Osteoblast (primary cell): Measurements from ENCODE around the gene FCN3. TPM values are rescaled to one million over a fixed set of nuclear protein-coding genes. Genes with fewer than 3 reads are reported as not detected.

ENCODE experiments used
- DNase-seq: peaks from one replicate; pipeline ENCODE4 v3.0.0; 2011; ENCODE audit warnings: low spot score, mixed read lengths; ENCODE audit not compliant: insufficient read length; ENCODE audit errors: missing footprints
- H2AFZ ChIP-seq: 2 replicates; pipeline ENCODE4 v1.6.0; 2011; ENCODE audit warnings: mild to moderate bottlenecking, low read length
- H3K27ac ChIP-seq: 2 replicates; pipeline ENCODE4 v1.5.1; 2011; ENCODE audit warnings: mild to moderate bottlenecking, low read depth, low read length, moderate library complexity
- H3K27me3 ChIP-seq: 2 replicates; pipeline ENCODE4 v1.6.0; 2012; ENCODE audit warnings: mild to moderate bottlenecking, control low read depth, inconsistent platforms, low read length, moderate library complexity; ENCODE audit not compliant: insufficient read depth
- H3K36me3 ChIP-seq: 2 replicates; pipeline ENCODE4 v1.5.1; 2011; ENCODE audit warnings: mild to moderate bottlenecking, low read length, control low read depth, moderate library complexity; ENCODE audit not compliant: insufficient read depth
- H3K4me1 ChIP-seq: 2 replicates; pipeline ENCODE4 v1.5.1; 2011; ENCODE audit warnings: mild to moderate bottlenecking, low read length, control low read depth, moderate library complexity; ENCODE audit not compliant: insufficient read depth
- H3K4me2 ChIP-seq: 2 replicates; pipeline ENCODE4 v1.6.0; 2011; ENCODE audit warnings: mild to moderate bottlenecking, low read length; ENCODE audit not compliant: insufficient read depth
- H3K4me3 ChIP-seq: fragments of 200-600 bp; sonication (generic); 3 replicates; pipeline ENCODE4 v1.5.1; 2012; ENCODE audit warnings: mild to moderate bottlenecking, low read length, inconsistent platforms; ENCODE audit not compliant: insufficient read depth
- H3K79me2 ChIP-seq: 2 replicates; pipeline ENCODE4 v1.6.0; 2012; ENCODE audit warnings: mild to moderate bottlenecking, low read length, control low read depth, inconsistent platforms; ENCODE audit not compliant: insufficient read depth
- H3K9me3 ChIP-seq: 2 replicates; pipeline ENCODE4 v1.5.1; 2011; ENCODE audit warnings: low read depth, low read length, control low read depth
- H4K20me1 ChIP-seq: 2 replicates; pipeline ENCODE4 v1.6.0; 2012; ENCODE audit warnings: mild to moderate bottlenecking, low read length, control low read depth; ENCODE audit not compliant: insufficient read depth
- CTCF ChIP-seq: IDR thresholded peaks from 2 replicates; pipeline ENCODE4 v1.5.1; 2011; ENCODE audit warnings: mild to moderate bottlenecking, low read depth, low read length, moderate library complexity; ENCODE audit errors: extremely low read depth
- total RNA-seq: library from RNA; depleted of rRNA; stranded (reverse); fragments of >200 nt; gene quantifications from 2 replicates; pipeline ENCODE4 v1.2.3, GENCODE V29; 2012

Gene FCN3
- total RNA-seq, 1 donor: not detected

DNA sequence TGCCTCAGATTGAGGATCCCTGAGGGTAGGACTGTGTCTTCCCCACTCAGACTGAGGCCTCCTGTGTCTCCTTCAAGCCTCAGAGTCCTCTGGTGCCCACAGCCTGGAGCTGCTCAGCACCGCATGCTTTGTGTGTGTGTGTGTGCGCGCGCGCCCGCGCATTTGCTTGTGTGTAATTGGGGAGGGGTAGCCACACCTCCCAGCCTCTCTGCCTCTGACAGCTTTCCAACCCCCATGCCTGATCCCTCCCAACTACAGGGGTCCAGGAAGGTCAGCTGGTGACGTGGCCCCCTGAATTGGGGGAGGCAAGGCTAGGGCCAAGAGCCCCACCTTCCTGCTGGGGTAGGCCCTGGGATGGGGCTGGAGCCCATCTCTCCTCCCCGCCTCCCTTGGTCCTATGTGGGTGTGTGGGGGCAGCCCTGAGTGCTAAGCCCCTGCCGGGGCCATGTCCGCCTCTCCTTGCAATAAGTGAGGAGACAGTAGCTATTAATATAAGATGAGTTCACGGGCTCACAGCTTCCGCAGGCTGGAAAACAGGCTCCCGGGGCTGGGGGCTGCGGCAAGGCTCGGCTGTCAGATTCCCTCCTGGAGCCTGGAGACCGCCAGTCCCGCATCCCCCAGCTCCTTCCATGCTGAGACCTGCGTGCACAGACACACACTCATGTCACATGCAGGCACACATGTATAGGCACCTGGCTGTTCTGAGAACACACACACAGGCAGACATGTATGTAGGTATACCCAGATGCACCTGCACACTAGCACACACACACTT, 24.8 kb upstream of the FCN3 start:
- H3K4me1 ChIP-seq: peaks cover 32% of the 10 kb centered on the region
- no peak overlapping the region for H2AFZ ChIP-seq
- H3K27me3 ChIP-seq: peaks cover 11% of the 10 kb centered on the region
- no peak for TF ChIP-seq CTCF
- H3K79me2 ChIP-seq: no peaks in the 10 kb centered on the region
- H3K36me3 ChIP-seq: no peaks in the 10 kb centered on the region
- no peak overlapping the region for H3K4me3 ChIP-seq
- H3K27ac ChIP-seq: no peak overlapping the region
- H3K4me2 ChIP-seq: no peak overlapping the region
- H4K20me1 ChIP-seq: no peaks in the 10 kb centered on the region
- DNase-seq: peak; percentile 75
- H3K9me3 ChIP-seq: no peaks in the 10 kb centered on the region

DNA sequence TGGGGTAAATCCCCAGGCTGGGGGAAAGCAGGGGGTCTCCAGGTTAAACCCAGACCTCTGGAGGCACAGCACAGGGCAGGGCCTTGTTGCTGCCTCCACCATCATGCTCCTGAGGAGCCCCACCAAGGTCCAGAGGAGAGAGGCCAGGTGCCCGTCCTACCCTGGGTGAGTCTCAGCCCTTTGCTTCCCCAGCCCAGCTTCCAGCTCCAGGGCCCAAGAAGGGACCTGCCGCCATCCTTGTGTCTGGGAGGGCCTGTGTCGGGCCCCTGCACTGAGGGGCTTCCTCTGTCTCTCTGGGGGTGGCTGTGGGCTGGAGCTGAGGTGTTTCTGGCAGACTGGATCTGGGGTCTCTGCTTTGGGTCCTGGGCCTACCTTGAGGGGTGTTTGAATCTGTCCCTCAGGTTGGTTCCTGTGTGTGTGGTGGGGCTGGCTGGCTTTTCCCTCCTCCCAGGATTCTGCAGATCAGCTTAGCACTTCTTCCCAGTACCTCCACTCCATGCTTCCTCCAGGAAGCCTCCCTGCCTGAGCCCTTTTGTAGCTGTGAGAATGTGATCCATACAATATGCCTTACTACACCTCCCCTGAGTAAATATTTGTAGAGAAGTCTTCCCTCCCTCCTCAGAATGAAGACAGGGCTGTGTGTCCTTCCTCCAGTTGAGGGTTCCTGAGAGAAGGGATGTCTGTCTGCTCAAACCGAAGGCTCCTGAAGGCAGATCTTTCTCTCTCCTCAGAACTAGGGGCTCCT, 24.0 kb upstream of the FCN3 start:
- H3K36me3 ChIP-seq: no peaks in the 10 kb centered on the region
- peaks cover 5% of the 10 kb centered on the region for H3K79me2 ChIP-seq
- no peak for TF ChIP-seq CTCF
- H3K4me3 ChIP-seq: no peak overlapping the region
- H3K27ac ChIP-seq: no peak overlapping the region
- peaks cover 11% of the 10 kb centered on the region for H3K27me3 ChIP-seq
- H2AFZ ChIP-seq: no peak overlapping the region
- no peaks in the 10 kb centered on the region for H3K9me3 ChIP-seq
- no peaks in the 10 kb centered on the region for H4K20me1 ChIP-seq
- H3K4me2 ChIP-seq: no peak overlapping the region
- peaks cover 26% of the 10 kb centered on the region for H3K4me1 ChIP-seq
- peak; percentile 41 for DNase-seq

DNA sequence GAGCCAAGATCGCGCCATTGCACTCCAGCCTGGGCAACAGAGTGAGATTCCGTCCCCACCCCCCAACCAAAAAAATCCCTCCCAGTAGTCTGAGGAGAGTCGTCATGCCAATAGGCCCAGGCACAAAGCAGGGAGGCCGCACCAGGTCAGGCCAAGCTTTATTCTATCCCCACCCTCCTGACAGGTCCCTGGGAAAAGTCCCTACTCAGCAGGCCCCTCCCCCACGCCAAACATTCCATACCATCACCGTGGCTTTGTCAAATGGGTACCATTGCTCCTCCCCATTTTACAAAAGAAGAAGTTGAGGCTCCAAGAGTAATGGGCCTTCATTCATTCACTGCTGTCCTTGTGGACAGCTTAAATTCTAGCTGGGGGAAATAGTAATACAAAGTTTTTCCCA, 23.1 kb upstream of the FCN3 start:
- Histone ChIP-seq H2AFZ (no peak overlapping the region), H3K4me2 (no peak overlapping the region), H3K4me1 (peaks cover 24% of the 10 kb centered on the region), H4K20me1 (no peaks in the 10 kb centered on the region), H3K4me3 (no peak overlapping the region), H3K27me3 (peaks cover 11% of the 10 kb centered on the region), H3K79me2 (peaks cover 14% of the 10 kb centered on the region), H3K36me3 (no peaks in the 10 kb centered on the region), H3K27ac (no peak overlapping the region), H3K9me3 (no peaks in the 10 kb centered on the region)
- no peak for DNase-seq
- TF ChIP-seq CTCF: no peak

- peaks cover 11% of the 10 kb centered on the region for H3K27me3 ChIP-seq
- H3K9me3 ChIP-seq: no peaks in the 10 kb centered on the region
- no peak overlapping the region for H3K4me2 ChIP-seq
- H3K4me3 ChIP-seq: no peak overlapping the region
- H3K27ac ChIP-seq: no peak overlapping the region
- no peaks in the 10 kb centered on the region for H3K36me3 ChIP-seq
- H2AFZ ChIP-seq: no peak overlapping the region
- TF ChIP-seq CTCF: no peak
- H3K4me1 ChIP-seq: peaks cover 19% of the 10 kb centered on the region
- peak; percentile 78 for DNase-seq
- no peaks in the 10 kb centered on the region for H4K20me1 ChIP-seq
- H3K79me2 ChIP-seq: peaks cover 17% of the 10 kb centered on the region
These were observed 22.5 kb upstream of the FCN3 start for GRCh38 chr1:27397110-27397509.
